ENCODE data around the gene SETD7.

- TF ChIP-seq CTCF (IDR thresholded peaks at IDR 0.05; ENCODE audit: low read length) (no peak), EZH2 (IDR thresholded peaks at IDR 0.05; ENCODE audit: borderline replicate concordance, low read length) (no peak)
These were observed 31.4 kb upstream of the SETD7 start for GRCh38 chr4:139587446-139587845.

Data from OCI-LY1 (cell line).